ENCODE data around the gene TMPRSS9. TPM values are rescaled to one million over a fixed set of nuclear protein-coding genes. Genes with fewer than 3 reads are reported as not detected.

Gene TMPRSS9
- total and polyA plus RNA-seq, 12 donors, result 0.32 to 1.7 (median 1.1) TPM

DNA sequence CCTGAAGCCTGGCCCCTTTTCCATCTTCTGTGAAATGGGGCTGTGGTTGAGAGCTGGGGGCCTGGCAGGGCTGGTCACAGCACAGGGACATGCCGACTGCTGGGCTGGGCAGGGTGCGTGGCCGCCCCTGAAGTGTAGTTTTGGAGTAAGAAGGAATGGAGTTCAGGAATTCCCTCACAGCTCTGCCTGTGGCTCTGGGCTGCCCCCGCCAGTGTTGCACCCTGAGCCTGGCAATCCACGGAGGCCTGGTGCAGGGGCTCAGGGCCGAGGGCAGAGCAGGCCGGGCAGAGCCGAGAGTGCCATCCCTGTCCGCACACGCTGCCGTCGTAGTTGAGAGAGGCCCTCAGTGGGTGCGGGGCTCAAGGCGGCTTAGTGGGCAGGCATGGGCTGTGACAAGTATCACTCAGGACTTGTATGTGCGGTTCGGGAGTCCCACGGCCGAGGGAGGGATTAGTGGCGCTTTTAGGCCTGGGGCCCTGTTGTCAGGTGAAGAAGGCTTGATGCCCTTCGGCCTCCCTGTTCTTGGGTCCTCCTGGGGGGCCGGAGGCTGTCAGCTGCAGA is 21.9 kb upstream of the TMPRSS9 start:
- no peaks in the 10 kb centered on the region for H3K4me1 ChIP-seq (replicated peaks in 1 of 2)
- DNase-seq, result no peak
- no peak overlapping the region for H3K27ac ChIP-seq
- no peaks in the 10 kb centered on the region for H3K9me3 ChIP-seq (replicated peaks in 1 of 3)
- H3K4me3 ChIP-seq, result no peak overlapping the region
- peaks cover 0 to 19% of the 10 kb centered on the region in 2 donors for H3K36me3 ChIP-seq (replicated peaks in 1 of 2)
- intact Hi-C loops (cut with DNase I), result no loop called here
- 92 to 96% (median 94%) methylated on average over 18 to 21 of the region's 21 CpGs; no CpG with 5 or more reads in 1 of the 4 donors for WGBS, 4 donors
- H3K27me3 ChIP-seq, result no peaks in the 10 kb centered on the region
- TF ChIP-seq, protein P1, sequence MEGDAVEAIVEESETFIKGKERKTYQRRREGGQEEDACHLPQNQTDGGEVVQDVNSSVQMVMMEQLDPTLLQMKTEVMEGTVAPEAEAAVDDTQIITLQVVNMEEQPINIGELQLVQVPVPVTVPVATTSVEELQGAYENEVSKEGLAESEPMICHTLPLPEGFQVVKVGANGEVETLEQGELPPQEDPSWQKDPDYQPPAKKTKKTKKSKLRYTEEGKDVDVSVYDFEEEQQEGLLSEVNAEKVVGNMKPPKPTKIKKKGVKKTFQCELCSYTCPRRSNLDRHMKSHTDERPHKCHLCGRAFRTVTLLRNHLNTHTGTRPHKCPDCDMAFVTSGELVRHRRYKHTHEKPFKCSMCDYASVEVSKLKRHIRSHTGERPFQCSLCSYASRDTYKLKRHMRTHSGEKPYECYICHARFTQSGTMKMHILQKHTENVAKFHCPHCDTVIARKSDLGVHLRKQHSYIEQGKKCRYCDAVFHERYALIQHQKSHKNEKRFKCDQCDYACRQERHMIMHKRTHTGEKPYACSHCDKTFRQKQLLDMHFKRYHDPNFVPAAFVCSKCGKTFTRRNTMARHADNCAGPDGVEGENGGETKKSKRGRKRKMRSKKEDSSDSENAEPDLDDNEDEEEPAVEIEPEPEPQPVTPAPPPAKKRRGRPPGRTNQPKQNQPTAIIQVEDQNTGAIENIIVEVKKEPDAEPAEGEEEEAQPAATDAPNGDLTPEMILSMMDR (IDR thresholded peaks at IDR 0.05), result no peak
- no peak for TF ChIP-seq POLR2A (IDR thresholded peaks at IDR 0.05)

- H3K27me3 ChIP-seq, result no peaks in the 10 kb centered on the region
- no peak overlapping the region for H3K27ac ChIP-seq
- no peak overlapping the region for H3K4me3 ChIP-seq
- H3K36me3 ChIP-seq (replicated peaks in 1 of 2), result peaks cover 0 to 19% of the 10 kb centered on the region in 2 donors
- DNase-seq, result no peak
- TF ChIP-seq, protein P1 (IDR thresholded peaks at IDR 0.05), result no peak
- no peak for TF ChIP-seq POLR2A (IDR thresholded peaks at IDR 0.05)
- intact Hi-C loops (cut with DNase I), result no loop called here
- WGBS, 4 donors, result 95 to 98% (median 97%) methylated on average over 30 to 54 of the region's 54 CpGs
- no peaks in the 10 kb centered on the region for H3K9me3 ChIP-seq (replicated peaks in 1 of 3)
- H3K4me1 ChIP-seq (replicated peaks in 1 of 2), result no peaks in the 10 kb centered on the region
Measured at GRCh38 chr19:2338751-2339643, 21.1 kb upstream of the TMPRSS9 start.

GRCh38 chr19:2339644-2340310 is 20.3 kb upstream of the TMPRSS9 start:
- Histone ChIP-seq H3K27ac (no peak overlapping the region), H3K36me3 (replicated peaks in 1 of 2) (peaks cover 0 to 19% of the 10 kb centered on the region in 2 donors), H3K27me3 (no peaks in the 10 kb centered on the region), H3K4me3 (no peak overlapping the region), H3K4me1 (replicated peaks in 1 of 2) (no peaks in the 10 kb centered on the region), H3K9me3 (replicated peaks in 1 of 3) (no peaks in the 10 kb centered on the region)
- intact Hi-C loops (cut with DNase I), result no loop called here
- WGBS, 4 donors, result 95 to 97% (median 96%) methylated on average over 30 to 52 of the region's 52 CpGs
- TF ChIP-seq POLR2A (IDR thresholded peaks at IDR 0.05), result no peak
- TF ChIP-seq, protein P1 (IDR thresholded peaks at IDR 0.05), result no peak
- no peak for DNase-seq

Measured in adrenal gland (tissue), 12 donors.